Karpas-422 (cell line): ENCODE measurements around the gene SLC5A6. TPM values are rescaled to one million over a fixed set of nuclear protein-coding genes. Genes with fewer than 3 reads are reported as not detected.
A peak's percentile ranks its signal among the peaks of the same experiment; 100 is the strongest.

Experiments used
- DNase-seq: peaks from one replicate; pipeline ENCODE4 v3.0.0-alpha.2; 2015
- H2AFZ ChIP-seq: fragments of 200-600 bp; sonication (generic); 2 replicates; pipeline ENCODE4 v1.6.1; 2014; ENCODE audit warnings: antibody characterized with exemption, low read length, mixed read lengths
- H3K27ac ChIP-seq: fragments of 200-600 bp; sonication (generic); 2 replicates; pipeline ENCODE4 v1.5.1; 2014; ENCODE audit warnings: mild to moderate bottlenecking, low read length, moderate library complexity
- H3K27me3 ChIP-seq: fragments of 200-600 bp; sonication (generic); 2 replicates; pipeline ENCODE4 v1.6.1; 2014; ENCODE audit warnings: low read length, mixed read lengths
- H3K36me3 ChIP-seq: fragments of 200-600 bp; sonication (generic); 2 replicates; pipeline ENCODE4 v1.6.1; 2014; ENCODE audit warnings: low read length, mixed read lengths; ENCODE audit not compliant: insufficient read depth
- H3K4me1 ChIP-seq: fragments of 200-600 bp; sonication (generic); 2 replicates; pipeline ENCODE4 v1.6.1; 2014; ENCODE audit warnings: mild to moderate bottlenecking, low read length, mixed read lengths
- H3K4me2 ChIP-seq: fragments of 200-600 bp; sonication (generic); 2 replicates; pipeline ENCODE4 v1.6.1; 2014; ENCODE audit warnings: low read length, low read depth, mild to moderate bottlenecking; ENCODE audit not compliant: poor library complexity, severe bottlenecking
- H3K4me3 ChIP-seq: fragments of 200-600 bp; sonication (generic); 2 replicates; pipeline ENCODE4 v1.5.1; 2014; ENCODE audit warnings: mild to moderate bottlenecking, antibody characterized with exemption, low read length, mixed read lengths
- H3K79me2 ChIP-seq: fragments of 200-600 bp; sonication (generic); 2 replicates; pipeline ENCODE4 v1.6.1; 2014; ENCODE audit warnings: mild to moderate bottlenecking, low read length, mixed read lengths
- H3K9ac ChIP-seq: fragments of 200-600 bp; sonication (generic); 2 replicates; pipeline ENCODE4 v1.6.0; 2014; ENCODE audit warnings: low read length
- H3K9me2 ChIP-seq: fragments of 200-600 bp; sonication (generic), shearing (Covaris generic); replicated peaks from 2 replicates; pipeline ENCODE4 v1.6.0; 2014; ENCODE audit warnings: mild to moderate bottlenecking, low read length, moderate library complexity; ENCODE audit not compliant: insufficient read depth
- H3K9me3 ChIP-seq: fragments of 300-700, 200-600 bp; sonication (generic); 2 replicates; pipeline ENCODE4 v1.6.1; 2014; ENCODE audit warnings: low read length, mixed read lengths
- H4K20me1 ChIP-seq: fragments of 200-600 bp; sonication (generic); 2 replicates; pipeline ENCODE4 v1.6.1; 2014; ENCODE audit warnings: mild to moderate bottlenecking, antibody characterized with exemption, low read length, low read depth; ENCODE audit not compliant: insufficient read depth
- total RNA-seq: library from RNA; depleted of rRNA; stranded (reverse); fragments of >200 nt; shearing (Covaris generic); gene quantifications from 2 replicates; pipeline ENCODE4 v1.2.3, GENCODE V29; 2014; ENCODE audit warnings: low replicate concordance; rRNA removed

Gene SLC5A6
- total RNA-seq, 1 experiment from 2014 or later: 38.4 TPM

GRCh38 chr2:27158468-27158867, 53.6 kb downstream of the SLC5A6 start:
- H3K36me3 ChIP-seq: no peaks in the 10 kb centered on the region
- H3K4me3 ChIP-seq: no peak overlapping the region
- H2AFZ ChIP-seq: no peak overlapping the region
- no peaks in the 10 kb centered on the region for H3K9me2 ChIP-seq
- no peaks in the 10 kb centered on the region for H3K79me2 ChIP-seq
- H3K9ac ChIP-seq: no peak overlapping the region
- no peak for DNase-seq
- no peaks in the 10 kb centered on the region for H3K27me3 ChIP-seq
- peaks cover 15% of the 10 kb centered on the region for H3K4me1 ChIP-seq
- H3K27ac ChIP-seq: no peak overlapping the region
- H3K4me2 ChIP-seq: no peak overlapping the region
- no peaks in the 10 kb centered on the region for H3K9me3 ChIP-seq
- no peaks in the 10 kb centered on the region for H4K20me1 ChIP-seq

- no peak overlapping the region for H3K4me2 ChIP-seq
- no peak overlapping the region for H3K27ac ChIP-seq
- H3K9me3 ChIP-seq: no peaks in the 10 kb centered on the region
- H3K9me2 ChIP-seq: no peaks in the 10 kb centered on the region
- no peak overlapping the region for H3K4me3 ChIP-seq
- H3K36me3 ChIP-seq: no peaks in the 10 kb centered on the region
- no peak overlapping the region for H3K9ac ChIP-seq
- peaks cover 46% of the 10 kb centered on the region for H3K4me1 ChIP-seq
- H4K20me1 ChIP-seq: no peaks in the 10 kb centered on the region
- H3K79me2 ChIP-seq: no peaks in the 10 kb centered on the region
- H2AFZ ChIP-seq: no peak overlapping the region
- DNase-seq: no peak
- no peaks in the 10 kb centered on the region for H3K27me3 ChIP-seq
Measured at GRCh38 chr2:27155069-27155520, 57.0 kb downstream of the SLC5A6 start.

- Histone ChIP-seq H3K79me2 (no peaks in the 10 kb centered on the region), H3K9me3 (no peaks in the 10 kb centered on the region), H3K9ac (no peak overlapping the region), H3K4me1 (peaks cover 52% of the 10 kb centered on the region), H3K4me3 (no peak overlapping the region), H3K9me2 (no peaks in the 10 kb centered on the region), H3K27me3 (no peaks in the 10 kb centered on the region), H4K20me1 (no peaks in the 10 kb centered on the region), H3K27ac (no peak overlapping the region), H2AFZ (no peak overlapping the region), H3K36me3 (no peaks in the 10 kb centered on the region), H3K4me2 (no peak overlapping the region)
- no peak for DNase-seq
Measured at GRCh38 chr2:27154488-27154887, 57.6 kb downstream of the SLC5A6 start.

- H3K4me1 ChIP-seq: peaks cover 61% of the 10 kb centered on the region
- no peak overlapping the region for H2AFZ ChIP-seq
- 0 out of 2 replicates have a peak overlapping the region, but pooled peaks have one; percentile 20 for H3K27ac ChIP-seq
- peak overlapping the region; percentile 45; the same call in 1 of the 2 replicates for H3K9ac ChIP-seq
- no peaks in the 10 kb centered on the region for H3K27me3 ChIP-seq
- peak overlapping the region; percentile 60 for H3K4me2 ChIP-seq
- no peaks in the 10 kb centered on the region for H3K79me2 ChIP-seq
- no peak for DNase-seq
- H3K36me3 ChIP-seq: no peaks in the 10 kb centered on the region
- no peaks in the 10 kb centered on the region for H3K9me3 ChIP-seq
- no peak overlapping the region for H3K4me3 ChIP-seq
- H3K9me2 ChIP-seq: no peaks in the 10 kb centered on the region
- no peaks in the 10 kb centered on the region for H4K20me1 ChIP-seq
Measured at GRCh38 chr2:27152796-27153464, 59.1 kb downstream of the SLC5A6 start.

- no peaks in the 10 kb centered on the region for H3K36me3 ChIP-seq
- no peak for DNase-seq
- H3K9me2 ChIP-seq: no peaks in the 10 kb centered on the region
- H2AFZ ChIP-seq: peak overlapping the region; percentile 8; the same call in 1 of the 2 replicates
- peak overlapping the region; percentile 60 for H3K4me2 ChIP-seq
- H3K4me1 ChIP-seq: peaks cover 60% of the 10 kb centered on the region
- peak overlapping the region; percentile 45 for H3K9ac ChIP-seq
- no peak overlapping the region for H3K4me3 ChIP-seq
- no peaks in the 10 kb centered on the region for H3K79me2 ChIP-seq
- H4K20me1 ChIP-seq: no peaks in the 10 kb centered on the region
- peak overlapping the region; percentile 89 for H3K27ac ChIP-seq
- H3K27me3 ChIP-seq: no peaks in the 10 kb centered on the region
- no peaks in the 10 kb centered on the region for H3K9me3 ChIP-seq
Measured at GRCh38 chr2:27152102-27152795, 59.8 kb downstream of the SLC5A6 start.

- Histone ChIP-seq H3K9ac (peak overlapping the region; percentile 51), H3K36me3 (no peaks in the 10 kb centered on the region), H4K20me1 (no peaks in the 10 kb centered on the region), H3K79me2 (no peaks in the 10 kb centered on the region), H3K4me1 (peaks cover 63% of the 10 kb centered on the region), H3K4me2 (peak overlapping the region; percentile 60), H2AFZ (0 out of 2 replicates have a peak overlapping the region, but pooled peaks have one; percentile 13), H3K9me2 (no peaks in the 10 kb centered on the region), H3K4me3 (peak overlapping the region; percentile 33), H3K27me3 (no peaks in the 10 kb centered on the region), H3K9me3 (no peaks in the 10 kb centered on the region), H3K27ac (peak overlapping the region; percentile 89)
- DNase-seq: peak; percentile 92
Measured at GRCh38 chr2:27150639-27151230, 61.3 kb downstream of the SLC5A6 start.

Other genes starting within 250 kb of the SLC5A6 start
- gene MAPRE3, start 241.6 kb downstream of the SLC5A6 start, total RNA-seq: 0.30 and 0.65 TPM in 2 replicates
- gene TMEM214, start 179.3 kb downstream of the SLC5A6 start, total RNA-seq: 20.8 and 31.8 TPM in 2 replicates
- 30.0 and 35.7 TPM in 2 replicates for gene AGBL5, start 160.6 kb downstream of the SLC5A6 start, total RNA-seq
- gene OST4, start 140.6 kb downstream of the SLC5A6 start, total RNA-seq: 201 and 402 TPM in 2 replicates
- gene EMILIN1, start 133.7 kb downstream of the SLC5A6 start, total RNA-seq: 0.47 TPM in 1 of 2 replicates, not detected in the other
- gene KHK, start 125.5 kb downstream of the SLC5A6 start, total RNA-seq: 3.5 and 4.1 TPM in 2 replicates
- not detected in 2 replicates for gene CGREF1, start 93.1 kb downstream of the SLC5A6 start, total RNA-seq
- gene ABHD1, start 88.5 kb downstream of the SLC5A6 start, total RNA-seq: 1.4 and 2.4 TPM in 2 replicates
- gene PREB, start 77.6 kb downstream of the SLC5A6 start, total RNA-seq: 65.7 and 81.4 TPM in 2 replicates
- not detected in 2 replicates for gene PRR30, start 72.9 kb downstream of the SLC5A6 start, total RNA-seq
- not detected in 2 replicates for gene TCF23, start 63.3 kb downstream of the SLC5A6 start, total RNA-seq
- 125 and 167 TPM in 2 replicates for gene ATRAID, start 227 bp downstream of the SLC5A6 start, total RNA-seq
- 69.5 and 71.4 TPM in 2 replicates for gene CAD, start 5.1 kb upstream of the SLC5A6 start, total RNA-seq
- gene SLC30A3, start 50.8 kb upstream of the SLC5A6 start, total RNA-seq: 0.19 and 0.29 TPM in 2 replicates
- not detected in 2 replicates for gene DNAJC5G, start 63.2 kb upstream of the SLC5A6 start, total RNA-seq
- not detected in 2 replicates for gene TRIM54, start 70.2 kb upstream of the SLC5A6 start, total RNA-seq
- 2.5 and 7.1 TPM in 2 replicates for gene UCN, start 96.2 kb upstream of the SLC5A6 start, total RNA-seq
- 103 and 126 TPM in 2 replicates for gene MPV17, start 110.8 kb upstream of the SLC5A6 start, total RNA-seq
- 44.2 and 79.0 TPM in 2 replicates for gene GTF3C2, start 144.5 kb upstream of the SLC5A6 start, total RNA-seq
- 30.6 and 35.3 TPM in 2 replicates for gene EIF2B4, start 158.1 kb upstream of the SLC5A6 start, total RNA-seq
- gene SNX17, start 158.3 kb upstream of the SLC5A6 start, total RNA-seq: 77.4 and 116 TPM in 2 replicates
- gene ZNF513, start 168.5 kb upstream of the SLC5A6 start, total RNA-seq: 7.0 and 12.6 TPM in 2 replicates
- gene PPM1G, start 197.3 kb upstream of the SLC5A6 start, total RNA-seq: 66.9 and 79.6 TPM in 2 replicates
- gene NRBP1, start 216.4 kb upstream of the SLC5A6 start, total RNA-seq: 27.1 and 30.7 TPM in 2 replicates
- 0.61 TPM in 1 of 2 replicates, not detected in the other for gene KRTCAP3, start 230.1 kb upstream of the SLC5A6 start, total RNA-seq